Ovary (tissue), 9 donors: Measurements from ENCODE around the gene PPP1R14C. TPM values are rescaled to one million over a fixed set of nuclear protein-coding genes. Genes with fewer than 3 reads are reported as not detected.
"Not testable (repeated sequence)": the region's sequence is repeated elsewhere in the genome, so short reads cannot be mapped to it uniquely, and the experiment has no call there.

ENCODE experiments used
- DNase-seq, 5 donors: peaks; one replicate each; pipeline ENCODE4 v3.0.0-alpha.2; 2019 to 2020
- H3K27ac ChIP-seq, 2 donors: fragments of 200-600 bp; one replicate each; pipeline versions ENCODE4 v1.5.1 to v1.8.0; 2019 to 2022
- H3K27me3 ChIP-seq: fragments of 200-600 bp; one replicate; pipeline ENCODE4 v1.8.0; 2022
- H3K36me3 ChIP-seq: fragments of 200-600 bp; sonication (generic); one replicate; pipeline ENCODE4 v1.5.1; 2019
- H3K4me1 ChIP-seq: one replicate; pipeline ENCODE4 v1.8.1; 2013; ENCODE audit warnings: mild to moderate bottlenecking, moderate library complexity; ENCODE audit not compliant: insufficient read depth
- H3K4me3 ChIP-seq: fragments of 200-600 bp; sonication (generic); one replicate; pipeline ENCODE4 v1.5.1; 2017
- H3K9me3 ChIP-seq, 2 donors: fragments of 200-600 bp in 1 of 2; sonication (generic) in 1 of 2; one replicate each; pipeline versions ENCODE4 v1.5.1 to v1.8.1; 2013 to 2019; ENCODE audit warnings: mild to moderate bottlenecking in 1 of 2, moderate library complexity in 1 of 2
- EP300 ChIP-seq: sonication (generic); formaldehyde crosslinking; IDR thresholded peaks from one replicate; pipeline ENCODE4 v1.6.1; 2017; ENCODE audit warnings: antibody characterized with exemption
- POLR2A ChIP-seq: fragments of 450-650 bp; IDR thresholded peaks from one replicate; pipeline ENCODE4 v1.6.1; 2017; ENCODE audit warnings: antibody characterized with exemption, mild to moderate bottlenecking, moderate library complexity
- WGBS, 3 donors: extraction: QIAGEN DNeasy Blood & Tissue Kit in 1 of 3; methylation state at CpG; one replicate each; pipeline versions ENCODE4 v1.1.5 to v1.1.7; 2013 to 2017; 5-methylcytosine and 5-hydroxymethylcytosine counted together
- intact Hi-C, 4 donors: fragments of 100-400 bp; cut with DNase I; formaldehyde crosslinking; loops; one replicate each; pipeline versions ENCODE4 v1.11.0 to v1.15.1; 2022 to 2023
- polyA plus RNA-seq, 2 donors: library from polyadenylated mRNA; stranded (reverse); fragments of 200-250 nt in 1 of 2; fragments of 350-450 nt in 1 of 2; fragmentation: Illumina TruSeq in 1 of 2; extraction: RNeasy Lipid Tissue Mini Kit (QIAGEN cat#74804) in 1 of 2; gene quantifications; one replicate each; pipeline ENCODE4 v1.2.3, GENCODE V29; 2013 to 2014
- total RNA-seq, 7 donors: library from RNA; depleted of rRNA in 2 of 7; stranded (reverse); fragments of >200 nt in 2 of 7; fragmentation: NEBNext Ultra II Directional in 3 of 7; extraction: Animal tissue kit (Norgen Biotek cat#: 25700) in 3 of 7; gene quantifications; one replicate each; pipeline versions ENCODE4 v1.1.0 to v1.2.4, GENCODE V29; 2016 to 2023
- TF ChIP-seq, protein P1 (sequence below), 3 donors: fragments of 450-650 bp in 2 of 3; fragments of 200-600 bp in 1 of 3; IDR thresholded peaks; one replicate each; pipeline versions ENCODE4 v1.5.1 to v1.8.0; 2016 to 2022; ENCODE audit warnings: antibody characterized with exemption in 3 of 3, mild to moderate bottlenecking in 1 of 3
- donor health status: DM: no; HTN: no; CAD: no; lungs with moderate emphysema.
- donor health status: DM: no; HTN: no; CAD: no.
- donor health status: Bipolar disorder and iron deficiency.
- donor health status: DM: yes; HTN: yes; CAD: no.
- donor health status: DM: no; HTN: no; CAD: no.
- donor health status: DM: yes; HTN: yes; CAD: no.

PPP1R14C gene
- total and polyA plus RNA-seq, 9 donors = 0.12 to 8.6 (median 0.40) TPM; not detected in 2

DNA sequence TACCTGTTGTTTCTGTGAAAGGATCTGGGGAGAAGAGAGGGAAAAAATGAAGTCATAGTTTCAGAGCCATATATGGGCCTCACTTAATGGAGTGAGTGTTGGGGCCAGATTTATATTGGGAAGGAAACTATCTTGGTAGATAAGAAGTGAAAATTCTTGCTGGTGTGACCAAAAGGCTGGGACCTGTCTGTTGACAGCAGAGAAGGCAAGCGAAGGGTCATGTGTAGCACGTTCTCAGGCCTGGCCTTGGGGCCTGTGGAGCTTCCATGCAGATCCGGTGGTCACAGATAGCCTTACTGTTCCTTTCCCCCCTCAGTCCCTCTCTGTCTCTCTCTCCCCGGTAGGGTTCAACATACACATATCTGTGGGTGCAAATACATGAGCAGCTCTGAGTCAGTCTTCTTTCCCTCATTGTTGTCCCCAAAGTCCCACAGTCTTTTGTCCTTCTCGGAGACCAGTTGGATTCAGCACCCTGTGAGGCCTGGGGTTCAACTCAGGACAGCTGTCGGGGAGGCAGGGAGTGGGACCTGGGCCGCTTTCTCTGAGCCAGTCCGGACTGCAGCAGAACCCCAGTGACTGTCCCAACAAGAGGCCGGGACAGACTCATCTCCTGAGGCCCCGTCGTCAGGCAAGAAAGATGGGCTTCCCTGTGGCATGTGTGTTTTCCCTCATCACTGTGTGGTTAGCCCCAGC lies 34.6 kb downstream of the PPP1R14C start:
- WGBS, 3 donors = 92 to 95% (median 94%) methylated on average over 11 of the region's 11 CpGs
- H3K4me1 ChIP-seq = no peaks in the 10 kb centered on the region
- no peaks in the 10 kb centered on the region for H3K9me3 ChIP-seq
- DNase-seq = no peak
- TF ChIP-seq POLR2A (no peak), EP300 (no peak)
- TF ChIP-seq, protein P1, sequence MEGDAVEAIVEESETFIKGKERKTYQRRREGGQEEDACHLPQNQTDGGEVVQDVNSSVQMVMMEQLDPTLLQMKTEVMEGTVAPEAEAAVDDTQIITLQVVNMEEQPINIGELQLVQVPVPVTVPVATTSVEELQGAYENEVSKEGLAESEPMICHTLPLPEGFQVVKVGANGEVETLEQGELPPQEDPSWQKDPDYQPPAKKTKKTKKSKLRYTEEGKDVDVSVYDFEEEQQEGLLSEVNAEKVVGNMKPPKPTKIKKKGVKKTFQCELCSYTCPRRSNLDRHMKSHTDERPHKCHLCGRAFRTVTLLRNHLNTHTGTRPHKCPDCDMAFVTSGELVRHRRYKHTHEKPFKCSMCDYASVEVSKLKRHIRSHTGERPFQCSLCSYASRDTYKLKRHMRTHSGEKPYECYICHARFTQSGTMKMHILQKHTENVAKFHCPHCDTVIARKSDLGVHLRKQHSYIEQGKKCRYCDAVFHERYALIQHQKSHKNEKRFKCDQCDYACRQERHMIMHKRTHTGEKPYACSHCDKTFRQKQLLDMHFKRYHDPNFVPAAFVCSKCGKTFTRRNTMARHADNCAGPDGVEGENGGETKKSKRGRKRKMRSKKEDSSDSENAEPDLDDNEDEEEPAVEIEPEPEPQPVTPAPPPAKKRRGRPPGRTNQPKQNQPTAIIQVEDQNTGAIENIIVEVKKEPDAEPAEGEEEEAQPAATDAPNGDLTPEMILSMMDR (IDR thresholded peaks at IDR 0.05) = no peak
- H3K27me3 ChIP-seq = no peaks in the 10 kb centered on the region
- no peaks in the 10 kb centered on the region for H3K36me3 ChIP-seq
- H3K4me3 ChIP-seq = no peak overlapping the region
- no peak overlapping the region for H3K27ac ChIP-seq
- intact Hi-C loops = no loop called here

DNA sequence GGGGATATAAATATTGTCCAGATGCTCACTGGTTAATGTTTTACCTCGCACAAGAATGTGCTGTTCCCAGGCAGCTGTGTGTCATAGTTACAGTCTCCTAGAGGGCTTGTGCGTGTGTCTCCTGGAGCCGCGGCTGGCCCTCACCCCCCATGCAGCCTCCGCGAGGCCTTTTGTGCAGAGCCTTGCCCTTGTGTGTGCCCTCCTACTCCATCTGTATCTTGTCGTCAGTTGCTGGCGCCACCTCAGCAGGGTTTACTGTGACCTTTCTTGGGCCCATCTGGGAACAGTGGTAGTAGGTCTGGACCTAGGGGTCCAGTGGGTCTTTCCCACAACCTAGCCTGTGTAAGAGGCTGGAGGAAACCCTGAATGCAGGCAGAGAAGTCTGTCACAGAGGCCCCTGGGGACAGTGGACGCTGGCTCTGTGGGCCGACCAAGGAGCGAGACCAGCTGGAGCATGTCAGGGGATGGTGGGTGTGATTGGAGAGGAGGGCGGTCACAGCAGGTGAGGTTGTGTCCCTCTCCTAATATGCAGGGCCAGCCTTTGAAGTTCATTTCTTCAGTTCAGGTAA lies 35.2 kb downstream of the PPP1R14C start:
- H3K27me3 ChIP-seq = no peaks in the 10 kb centered on the region
- no peak overlapping the region for H3K27ac ChIP-seq
- 66 to 77% (median 67%) methylated on average over 12 of the region's 12 CpGs for WGBS, 3 donors
- H3K4me3 ChIP-seq = no peak overlapping the region
- no peak for DNase-seq
- intact Hi-C loops = no loop called here
- H3K4me1 ChIP-seq = no peaks in the 10 kb centered on the region
- no peaks in the 10 kb centered on the region for H3K9me3 ChIP-seq
- TF ChIP-seq, protein P1 (IDR thresholded peaks at IDR 0.05) = no peak
- TF ChIP-seq POLR2A = no peak
- TF ChIP-seq EP300 = no peak
- no peaks in the 10 kb centered on the region for H3K36me3 ChIP-seq

DNA sequence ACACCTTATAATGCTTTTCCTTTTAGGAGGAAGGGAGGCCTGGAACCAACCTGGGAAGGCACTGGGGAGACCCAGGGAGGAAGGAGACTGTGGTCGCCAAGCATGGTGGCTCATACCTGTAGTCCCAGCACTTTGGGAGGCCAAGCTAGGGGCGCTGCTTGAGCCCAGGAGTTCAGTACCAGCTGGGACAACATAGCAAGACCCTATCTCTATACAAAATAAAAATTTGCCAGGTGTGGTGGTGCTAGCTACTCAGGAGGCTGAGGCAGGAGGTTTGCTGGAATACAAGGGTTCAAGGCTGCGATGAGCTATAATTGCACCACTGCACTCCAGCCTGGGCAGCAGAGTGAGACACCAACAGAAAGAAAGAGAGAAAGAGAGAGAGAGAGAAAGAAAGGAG lies 36.2 kb downstream of the PPP1R14C start:
- no peaks in the 10 kb centered on the region for H3K9me3 ChIP-seq
- H3K4me1 ChIP-seq = no peaks in the 10 kb centered on the region
- H3K27ac ChIP-seq = no peak overlapping the region
- 95 to 96% (median 96%) methylated on average over 3 of the region's 3 CpGs for WGBS, 3 donors
- TF ChIP-seq, protein P1 (IDR thresholded peaks at IDR 0.05) = no peak
- TF ChIP-seq EP300 (no peak), POLR2A (no peak)
- no peaks in the 10 kb centered on the region for H3K36me3 ChIP-seq
- H3K27me3 ChIP-seq = no peaks in the 10 kb centered on the region
- no peak overlapping the region for H3K4me3 ChIP-seq
- intact Hi-C loops = no loop called here
- DNase-seq = no peak

DNA sequence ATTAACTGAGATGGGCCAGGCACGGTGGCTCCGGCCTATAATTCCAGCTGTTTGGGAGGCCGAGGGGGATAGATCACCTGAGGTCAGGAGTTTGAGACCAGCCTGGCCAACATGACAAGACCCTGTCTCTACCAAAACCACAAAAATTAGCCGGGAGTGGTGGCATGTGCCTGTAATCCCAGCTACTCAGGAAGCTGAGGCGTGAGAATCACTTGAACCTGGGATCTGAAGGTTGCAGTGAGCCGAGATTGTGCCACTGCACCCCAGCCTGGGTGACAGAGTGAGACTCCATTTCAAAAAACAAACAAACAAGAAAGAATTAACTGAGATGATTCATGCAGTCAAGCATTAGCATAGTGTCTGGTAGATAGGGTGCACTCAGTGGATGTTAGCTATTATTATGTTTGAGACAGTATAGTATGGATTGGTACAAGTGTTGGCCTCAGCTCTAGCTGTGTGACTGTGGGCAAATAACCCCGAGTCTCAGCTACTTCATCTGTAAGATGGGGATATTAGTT lies 37.1 kb downstream of the PPP1R14C start:
- not testable (repeated sequence) for H3K4me3 ChIP-seq, DNase-seq, H3K36me3 ChIP-seq, H3K9me3 ChIP-seq, H3K27ac ChIP-seq, H3K27me3 ChIP-seq, H3K4me1 ChIP-seq
- intact Hi-C loops = loop anchor here in 1 of 4 donors (5.0 kb wide), 1 partner anchor 767 kb away; no protein-coding TSS in a partner anchor
- WGBS, 3 donors = 83 to 90% (median 85%) methylated on average over 7 of the region's 7 CpGs

DNA sequence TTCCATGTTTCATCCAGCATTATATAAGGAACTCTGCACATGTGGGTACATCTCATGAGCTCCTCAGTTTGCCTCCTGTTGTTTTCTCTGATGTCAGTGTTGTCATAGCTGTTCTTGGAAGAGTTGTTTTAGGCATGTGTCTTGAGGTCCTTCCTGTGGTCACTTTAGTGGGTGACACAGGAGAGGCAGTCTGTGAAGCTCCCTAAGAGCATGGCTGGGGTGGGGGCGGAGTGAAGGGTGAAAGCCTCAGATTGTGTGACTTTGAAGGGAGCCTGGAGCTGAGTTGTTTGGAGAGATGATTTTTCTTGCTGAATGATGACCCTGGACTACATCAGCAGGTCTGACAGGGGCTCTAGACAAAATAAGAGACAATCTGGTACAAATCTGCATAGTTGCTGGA lies 37.7 kb downstream of the PPP1R14C start:
- no peaks in the 10 kb centered on the region for H3K9me3 ChIP-seq
- intact Hi-C loops = loop anchor here in 1 of 4 donors (5.0 kb wide), 1 partner anchor 767 kb away; no protein-coding TSS in a partner anchor
- H3K4me3 ChIP-seq = no peak overlapping the region
- no peaks in the 10 kb centered on the region for H3K27me3 ChIP-seq
- no peak for TF ChIP-seq EP300
- H3K36me3 ChIP-seq = no peaks in the 10 kb centered on the region
- whole genome bisulfite sequencing, 3 donors = 85 to 98% (median 95%) methylated on average over 1 of the region's 1 CpG
- no peaks in the 10 kb centered on the region for H3K4me1 ChIP-seq
- H3K27ac ChIP-seq = no peak overlapping the region
- no peak for DNase-seq
